Aorta (tissue), 5 donors: Measurements from ENCODE around the gene DUSP10. TPM values are rescaled to one million over a fixed set of nuclear protein-coding genes. Genes with fewer than 3 reads are reported as not detected.

ENCODE experiments used
- ATAC-seq: fragments of 200-7000 bp; cut with Tn5 transposase; one replicate; pipeline ENCODE4 v1.9.1; 2022; ENCODE audit warnings: moderate library complexity; ENCODE audit not compliant: low FRiP score
- DNase-seq, 2 donors: peaks; one replicate each; pipeline ENCODE4 v3.0.0-alpha.2; 2020
- H3K27ac ChIP-seq, 2 donors: one replicate each; pipeline ENCODE4 v1.5.1; 2013; ENCODE audit warnings: low read length in 2 of 2, mild to moderate bottlenecking in 2 of 2, moderate library complexity in 2 of 2, control low read depth in 1 of 2, inconsistent platforms in 1 of 2, low read depth in 1 of 2
- H3K27me3 ChIP-seq, 2 donors: one replicate each; pipeline ENCODE4 v1.6.1; 2013; ENCODE audit warnings: control low read depth in 1 of 2, low read length in 1 of 2, mild to moderate bottlenecking in 1 of 2, moderate library complexity in 1 of 2; ENCODE audit not compliant: insufficient read depth in 2 of 2, control insufficient read depth in 1 of 2
- H3K36me3 ChIP-seq, 2 donors: one replicate each; pipeline ENCODE4 v1.6.1; 2013; ENCODE audit warnings: control low read depth in 1 of 2, low read length in 1 of 2, mild to moderate bottlenecking in 1 of 2; ENCODE audit not compliant: insufficient read depth in 2 of 2, control insufficient read depth in 1 of 2
- H3K4me1 ChIP-seq, 2 donors: one replicate each; pipeline ENCODE4 v1.6.1; 2013; ENCODE audit warnings: low read length in 2 of 2, control low read depth in 1 of 2, mild to moderate bottlenecking in 1 of 2, moderate library complexity in 1 of 2; ENCODE audit not compliant: insufficient read depth in 2 of 2, control insufficient read depth in 1 of 2
- H3K4me3 ChIP-seq, 2 donors: one replicate each; pipeline ENCODE4 v1.5.1; 2013; ENCODE audit warnings: low read length in 2 of 2, control low read depth in 1 of 2, mild to moderate bottlenecking in 1 of 2
- H3K9me3 ChIP-seq: one replicate; pipeline ENCODE4 v1.6.1; 2013; ENCODE audit warnings: mild to moderate bottlenecking, low read length; ENCODE audit not compliant: control insufficient read depth
- WGBS, 2 donors: extraction: QIAGEN DNeasy Blood & Tissue Kit; methylation state at CpG; one replicate each; pipeline ENCODE4 v1.1.7; 2013; 5-methylcytosine and 5-hydroxymethylcytosine counted together
- intact Hi-C, 2 donors: fragments of 100-400 bp; cut with DNase I; formaldehyde crosslinking; loops; one replicate each; pipeline versions ENCODE4 v1.14.2 to v1.15.0; 2022
- long read RNA-seq, 2 donors: library from polyadenylated mRNA; unstranded; transcript quantifications; one replicate each; pipeline ENCODE4 v2.0.0, GENCODE V29; 2020 to 2021
- polyA plus RNA-seq, 2 donors: library from polyadenylated mRNA; stranded (reverse); fragments of 200-250 nt; gene quantifications; one replicate each; pipeline ENCODE4 v1.2.3, GENCODE V29; 2013
- total RNA-seq, 2 donors: library from RNA; stranded (reverse); fragmentation: NEBNext Ultra II Directional; extraction: Animal tissue kit (Norgen Biotek cat#: 25700); gene quantifications; one replicate each; pipeline ENCODE4 v1.2.1, GENCODE V29; 2021
- donor health status: healthy with polysubstance abuse.
- donor health status: Bipolar disorder and iron deficiency.
- donor health status: DM: no; HTN: no; CAD: no.
- donor health status: DM: no; HTN: no; CAD: no.
- donor health status: DM: yes; HTN: yes; CAD: no.

Gene DUSP10
- total RNA-seq (1 to 10 TPM; 4.2 to 5.3 TPM), polyA plus RNA-seq (1 to 10 TPM in 1 of 2 donors, under 1 TPM in 1; 0.33 to 5.4 TPM)
- long read RNA-seq, donor 1, transcript DUSP10-201 (4 exons, 2,676 nt) = major isoform, 6 of 7 reads
- long read RNA-seq, donor 1, partial matches to known transcripts = 1 of 7 reads
- long read RNA-seq, donor 1, other reads (novel, unspliced or antisense) = 0 of 7 reads
- long read RNA-seq, donor 2, partial matches to known transcripts = 1 of 5 reads
- long read RNA-seq, donor 2, other reads (novel, unspliced or antisense) = 1 of 5 reads

DNA sequence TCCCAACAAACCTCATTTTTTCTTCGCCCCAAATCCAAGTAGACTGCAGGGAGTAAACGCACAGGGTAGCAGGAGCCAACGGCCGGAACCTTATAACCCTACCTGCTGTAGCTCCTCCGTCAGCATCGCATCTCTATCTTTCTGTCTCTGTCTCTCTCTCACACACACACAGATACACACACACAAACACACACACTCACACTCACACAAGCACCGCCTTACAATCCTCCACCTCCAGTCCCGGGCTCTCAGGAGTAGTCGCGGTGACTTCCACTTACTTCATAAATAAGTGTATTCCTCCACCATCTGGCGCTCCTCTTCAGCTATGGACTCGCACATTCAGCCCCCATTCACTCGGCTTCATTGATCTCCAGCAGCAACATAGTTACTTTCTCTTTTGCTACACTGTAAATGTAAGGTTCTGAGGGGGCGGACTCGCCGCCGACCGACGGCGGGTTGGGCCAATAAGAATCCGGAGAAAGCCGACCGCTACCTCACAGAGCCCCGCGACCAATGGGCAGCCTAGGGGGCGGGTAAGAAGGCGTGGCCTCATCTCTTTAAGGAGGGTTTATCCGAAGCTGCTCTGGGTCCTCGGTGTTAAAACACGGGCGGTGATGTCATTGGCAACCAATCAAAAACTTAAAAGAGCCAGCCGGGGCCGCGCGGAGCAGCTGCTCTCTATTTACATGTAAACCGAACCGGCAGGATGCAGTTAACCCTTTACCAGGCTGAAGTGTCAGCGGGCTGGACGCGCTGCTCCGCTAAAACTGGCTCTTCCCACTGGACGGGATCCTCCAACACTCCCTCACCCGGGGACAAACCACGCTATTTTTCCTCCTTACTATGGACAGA, at the start of gene DUSP10:
Gene DUSP10 (minus strand): TSS at position 387 of the 852 bp plus-strand sequence. CDS start 2,345 bp downstream, outside the sequence.
- Histone ChIP-seq H3K27me3 (no peaks in the 10 kb centered on the region), H3K4me3 (peak within 1 kb of the TSS; percentile 77 to 90), H3K9me3 (no peaks in the 10 kb centered on the region), H3K27ac (peak within 1 kb of the TSS; percentile 94 to 95), H3K36me3 (no peaks in the 10 kb centered on the region), H3K4me1 (no peaks in the 10 kb centered on the region)
- 0% methylated on average over 44 of the region's 44 CpGs for WGBS, 2 donors
- intact Hi-C loops = loop anchor here in 1 of 2 donors (10.0 kb wide), 1 partner anchor 253 kb away; no protein-coding TSS in a partner anchor
- ATAC-seq (peak; percentile 98), DNase-seq (peak; percentile 99)

GRCh38 chr1:221788466-221788865, 46.6 kb upstream of the DUSP10 start:
- H3K4me3 ChIP-seq = no peak overlapping the region
- intact Hi-C loops = no loop called here
- H3K4me1 ChIP-seq = no peaks in the 10 kb centered on the region
- no peak for DNase-seq
- no peak overlapping the region for H3K27ac ChIP-seq
- no peak for ATAC-seq
- 68 to 69% methylated on average over 6 of the region's 6 CpGs for whole genome bisulfite sequencing, 2 donors
- H3K36me3 ChIP-seq = no peaks in the 10 kb centered on the region
- no peaks in the 10 kb centered on the region for H3K27me3 ChIP-seq
- H3K9me3 ChIP-seq = peaks cover 2% of the 10 kb centered on the region

GRCh38 chr1:221786647-221787046, 44.8 kb upstream of the DUSP10 start:
- no peak overlapping the region for H3K27ac ChIP-seq
- DNase-seq (no peak), ATAC-seq (no peak)
- 83 to 86% methylated on average over 5 of the region's 5 CpGs for WGBS, 2 donors
- H3K4me3 ChIP-seq = no peak overlapping the region
- H3K36me3 ChIP-seq = no peaks in the 10 kb centered on the region
- no peaks in the 10 kb centered on the region for H3K9me3 ChIP-seq
- no peaks in the 10 kb centered on the region for H3K27me3 ChIP-seq
- no peaks in the 10 kb centered on the region for H3K4me1 ChIP-seq
- intact Hi-C loops = no loop called here

- intact Hi-C loops = no loop called here
- no peaks in the 10 kb centered on the region for H3K9me3 ChIP-seq
- H3K36me3 ChIP-seq = no peaks in the 10 kb centered on the region
- WGBS, 2 donors = 66 to 70% methylated on average over 4 of the region's 4 CpGs
- ATAC-seq (no peak), DNase-seq (no peak)
- no peaks in the 10 kb centered on the region for H3K27me3 ChIP-seq
- H3K4me3 ChIP-seq = no peak overlapping the region
- no peaks in the 10 kb centered on the region for H3K4me1 ChIP-seq
- no peak overlapping the region for H3K27ac ChIP-seq
Observed at GRCh38 chr1:221783936-221784335, 42.0 kb upstream of the DUSP10 start.

DNA sequence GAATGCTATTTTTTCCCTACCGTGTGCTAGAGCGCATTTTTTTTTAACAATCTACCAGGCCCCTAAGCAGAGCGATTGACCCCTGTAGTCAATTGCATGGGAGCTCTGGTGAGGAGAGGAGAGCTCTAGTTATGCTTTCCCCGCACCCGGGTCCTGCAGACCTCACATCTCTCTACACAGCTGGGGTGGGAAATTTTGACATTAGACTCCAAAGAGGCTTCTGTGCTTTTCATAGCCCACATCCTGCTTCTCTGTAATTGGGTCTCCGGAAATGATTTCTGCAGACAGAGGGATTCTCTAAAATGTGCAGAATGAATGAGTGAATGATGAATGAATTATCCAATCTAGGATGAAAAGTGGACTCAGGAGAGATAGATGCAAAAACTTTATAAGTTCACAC, 41.5 kb upstream of the DUSP10 start:
- no peak overlapping the region for H3K27ac ChIP-seq
- no peaks in the 10 kb centered on the region for H3K36me3 ChIP-seq
- H3K4me3 ChIP-seq = no peak overlapping the region
- intact Hi-C loops = no loop called here
- DNase-seq = no peak
- no peak for ATAC-seq
- H3K27me3 ChIP-seq = no peaks in the 10 kb centered on the region
- WGBS, 2 donors = 72 to 73% methylated on average over 6 of the region's 6 CpGs
- no peaks in the 10 kb centered on the region for H3K9me3 ChIP-seq
- H3K4me1 ChIP-seq = no peaks in the 10 kb centered on the region

GRCh38 chr1:221782970-221783369, 41.1 kb upstream of the DUSP10 start:
- ATAC-seq (no peak), DNase-seq (no peak)
- whole genome bisulfite sequencing, 2 donors = 90 to 100% methylated on average over 1 of the region's 1 CpG
- no peak overlapping the region for H3K27ac ChIP-seq
- no peaks in the 10 kb centered on the region for H3K36me3 ChIP-seq
- intact Hi-C loops = no loop called here
- no peak overlapping the region for H3K4me3 ChIP-seq
- H3K27me3 ChIP-seq = no peaks in the 10 kb centered on the region
- no peaks in the 10 kb centered on the region for H3K4me1 ChIP-seq
- H3K9me3 ChIP-seq = no peaks in the 10 kb centered on the region

DNA sequence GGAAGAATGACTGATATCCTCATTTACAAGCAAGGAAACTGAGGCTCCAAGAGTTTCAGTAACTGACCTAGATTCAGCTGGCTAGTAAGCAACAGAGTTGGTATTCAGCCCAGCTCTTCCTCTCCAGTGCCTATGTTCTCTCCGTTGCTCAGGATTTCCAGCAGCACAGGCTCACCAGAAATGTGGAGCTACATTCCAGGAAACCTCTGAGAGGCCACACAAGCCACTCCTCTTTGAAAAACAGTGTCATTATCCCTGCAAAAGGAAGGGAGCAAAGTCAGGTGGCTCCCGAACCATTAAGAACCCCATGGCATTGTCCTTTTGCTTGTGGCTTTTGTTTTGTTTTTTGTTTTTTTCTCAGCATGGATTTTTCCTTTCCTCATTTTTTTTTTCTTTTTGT, 40.6 kb upstream of the DUSP10 start:
- H3K27me3 ChIP-seq = no peaks in the 10 kb centered on the region
- no peaks in the 10 kb centered on the region for H3K36me3 ChIP-seq
- no peak for ATAC-seq
- H3K27ac ChIP-seq = no peak overlapping the region
- no peaks in the 10 kb centered on the region for H3K4me1 ChIP-seq
- H3K9me3 ChIP-seq = no peaks in the 10 kb centered on the region
- WGBS, 2 donors = 49 to 51% methylated on average over 2 of the region's 2 CpGs
- H3K4me3 ChIP-seq = no peak overlapping the region
- intact Hi-C loops = no loop called here
- DNase-seq = no peak

GRCh38 chr1:221781102-221781755, 39.3 kb upstream of the DUSP10 start:
- no peak overlapping the region for H3K4me3 ChIP-seq
- WGBS, 2 donors = 71 to 76% methylated on average over 7 of the region's 7 CpGs
- no peaks in the 10 kb centered on the region for H3K4me1 ChIP-seq
- no peak overlapping the region for H3K27ac ChIP-seq
- no peak for ATAC-seq
- intact Hi-C loops = no loop called here
- H3K9me3 ChIP-seq = no peaks in the 10 kb centered on the region
- no peaks in the 10 kb centered on the region for H3K36me3 ChIP-seq
- no peak for DNase-seq
- no peaks in the 10 kb centered on the region for H3K27me3 ChIP-seq
